Right lobe of liver (tissue), 6 donors: ENCODE measurements around the gene TNFSF4. TPM values are rescaled to one million over a fixed set of nuclear protein-coding genes. Genes with fewer than 3 reads are reported as not detected.

Experiments
- ATAC-seq, 4 donors: fragments of 200-7000 bp; cut with Tn5 transposase; one replicate each; pipeline ENCODE4 v1.9.1; 2020; ENCODE audit warnings: mild to moderate bottlenecking in 4 of 4, moderate library complexity in 4 of 4
- DNase-seq, 3 donors: peaks; one replicate each; pipeline ENCODE4 v3.0.0-alpha.2; 2020
- H3K27ac ChIP-seq, 3 donors: fragments of 200-600 bp; one replicate each; pipeline ENCODE4 v1.8.0; 2022
- H3K27me3 ChIP-seq, 2 donors: fragments of 200-600 bp; one replicate each; pipeline ENCODE4 v1.8.0; 2022
- H3K36me3 ChIP-seq, 4 donors: fragments of 200-600 bp; sonication (generic) in 1 of 4; one replicate each; pipeline versions ENCODE4 v1.5.1 to v1.8.0; 2017 to 2022; ENCODE audit warnings: control low read depth in 1 of 4
- H3K4me1 ChIP-seq, 4 donors: fragments of 200-600 bp; sonication (generic) in 1 of 4; one replicate each; pipeline versions ENCODE4 v1.5.1 to v1.8.0; 2017 to 2022; ENCODE audit warnings: control low read depth in 1 of 4
- H3K4me3 ChIP-seq, 3 donors: fragments of 200-600 bp; one replicate each; pipeline ENCODE4 v1.8.0; 2022
- H3K9me3 ChIP-seq, 4 donors: fragments of 200-600 bp; sonication (generic) in 1 of 4; one replicate each; pipeline versions ENCODE4 v1.5.1 to v1.8.0; 2017 to 2022; ENCODE audit warnings: control low read depth in 1 of 4
- CTCF ChIP-seq, 4 donors: fragments of 200-600 bp in 3 of 4; fragments of 450-650 bp in 1 of 4; IDR thresholded peaks; one replicate each; pipeline versions ENCODE4 v1.5.1 to v1.8.0; 2016 to 2022; ENCODE audit warnings: antibody characterized with exemption in 4 of 4, mild to moderate bottlenecking in 2 of 4
- POLR2A ChIP-seq: fragments of 450-650 bp; IDR thresholded peaks from one replicate; pipeline ENCODE4 v1.6.1; 2017; ENCODE audit warnings: antibody characterized with exemption, mild to moderate bottlenecking
- WGBS: methylation state at CpG from one replicate; pipeline ENCODE4 v1.1.6; 2018; ENCODE audit warnings: low coverage, low lambda C conversion rate; ENCODE audit not compliant: insufficient coverage; ENCODE audit errors: missing lambda C conversion rate; 5-methylcytosine and 5-hydroxymethylcytosine counted together
- intact Hi-C, 2 donors: fragments of 100-400 bp; cut with DNase I; formaldehyde crosslinking; loops; one replicate each; pipeline versions ENCODE4 v1.11.2 to v1.14.1; 2022
- long read RNA-seq: library from polyadenylated mRNA; unstranded; transcript quantifications from one replicate; pipeline ENCODE4 v2.0.0, GENCODE V29; 2019
- total RNA-seq, 6 experiments: library from RNA; depleted of rRNA in 2 of 6; stranded (reverse); fragments of >200 nt in 2 of 6; fragmentation: NEBNext Ultra II Directional in 3 of 6; extraction: Animal tissue kit (Norgen Biotek cat#: 25700) in 3 of 6; gene quantifications; one replicate each; pipeline versions ENCODE4 v1.1.0 to v1.2.4, GENCODE V29; 2016 to 2023
- donor health status: DM: no; HTN: yes; CAD: no.
- donor health status: DM: no; HTN: no; CAD: no.
- donor health status: DM: no; HTN: no; CAD: no.
- donor health status: DM: no; HTN: yes; CAD: no.
- donor health status: DM: no; HTN: yes; CAD: no.

TNFSF4 gene
- total RNA-seq = under 1 TPM; 0.49 to 0.97 (median 0.55) TPM
- long read RNA-seq = 0 reads

GRCh38 chr1:173206816-173207568 lies at the start of gene TNFSF4:
TSS of gene TNFSF4 (minus strand) at chr1:173207331. CDS start at chr1:173207176, 155 bp downstream.
- Histone ChIP-seq H3K4me1 (peaks cover 0 to 8% (median 0%) of the 10 kb centered on the region in 4 donors), H3K9me3 (no peaks in the 10 kb centered on the region), H3K4me3 (no peak within 1 kb of the TSS), H3K27ac (no peak within 1 kb of the TSS), H3K36me3 (no peaks in the 10 kb centered on the region), H3K27me3 (no peaks in the 10 kb centered on the region)
- intact Hi-C loops = loop anchor here (10.0 kb wide), 2 partner anchors 382 to 462 kb away; no protein-coding TSS in a partner anchor
- ATAC-seq = no peak
- DNase-seq = no peak
- 47% methylated on average over 10 of the region's 11 CpGs for WGBS
- TF ChIP-seq POLR2A (no peak), CTCF (IDR thresholded peaks at IDR 0.05) (no peak)

- H3K27me3 ChIP-seq = no peaks in the 10 kb centered on the region
- H3K9me3 ChIP-seq = no peaks in the 10 kb centered on the region
- DNase-seq (no peak), ATAC-seq (peak in 3 of 4 donors; percentile 45 to 58 (median 57))
- 35% methylated on average over 3 of the region's 3 CpGs for WGBS
- intact Hi-C loops = no loop called here
- no peak for TF ChIP-seq POLR2A
- TF ChIP-seq CTCF (IDR thresholded peaks at IDR 0.05) = peak; percentile 47 to 73 (median 65)
- H3K4me1 ChIP-seq = no peaks in the 10 kb centered on the region
- no peaks in the 10 kb centered on the region for H3K36me3 ChIP-seq
- no peak overlapping the region for H3K27ac ChIP-seq
- no peak overlapping the region for H3K4me3 ChIP-seq
Measured at GRCh38 chr1:173255214-173255813, 48.2 kb upstream of the TNFSF4 start.

- no peaks in the 10 kb centered on the region for H3K9me3 ChIP-seq
- no peak overlapping the region for H3K27ac ChIP-seq
- no peak overlapping the region for H3K4me3 ChIP-seq
- ATAC-seq = no peak
- no peaks in the 10 kb centered on the region for H3K4me1 ChIP-seq
- TF ChIP-seq POLR2A (no peak), CTCF (IDR thresholded peaks at IDR 0.05) (no peak)
- WGBS = 74% methylated on average over 3 of the region's 3 CpGs
- H3K36me3 ChIP-seq = no peaks in the 10 kb centered on the region
- no peaks in the 10 kb centered on the region for H3K27me3 ChIP-seq
- intact Hi-C loops = no loop called here
- no peak for DNase-seq
Measured at GRCh38 chr1:173253046-173253445, 45.9 kb upstream of the TNFSF4 start.

GRCh38 chr1:173249349-173249748 lies 42.2 kb upstream of the TNFSF4 start:
- H3K27me3 ChIP-seq = no peaks in the 10 kb centered on the region
- no peaks in the 10 kb centered on the region for H3K4me1 ChIP-seq
- DNase-seq (no peak), ATAC-seq (no peak)
- peaks cover 0 to 3% (median 0%) of the 10 kb centered on the region in 4 donors for H3K9me3 ChIP-seq
- TF ChIP-seq POLR2A = no peak
- TF ChIP-seq CTCF (IDR thresholded peaks at IDR 0.05) = no peak
- no peaks in the 10 kb centered on the region for H3K36me3 ChIP-seq
- no peak overlapping the region for H3K27ac ChIP-seq
- no peak overlapping the region for H3K4me3 ChIP-seq
- intact Hi-C loops = no loop called here
